Measurements from ENCODE around the gene SKAP2. TPM values are rescaled to one million over a fixed set of nuclear protein-coding genes. Genes with fewer than 3 reads are reported as not detected.

Gene SKAP2
- total RNA-seq, 1 experiment from 2014 or later: 30.7 TPM

- H3K79me2 ChIP-seq (ENCODE audit: insufficient read depth, low read length): no peaks in the 10 kb centered on the region; the same call in 1 of the 2 replicates
Measured at GRCh38 chr7:26856176-26856985, 8.0 kb downstream of the SKAP2 start.

More at GRCh38 chr7:26856176-26856985, 8.0 kb downstream of the SKAP2 start:
- TF ChIP-seq ATF3 (IDR thresholded peaks at IDR 0.05) (no peak), JUND (IDR thresholded peaks at IDR 0.05) (no peak), EGR1 (IDR thresholded peaks at IDR 0.05; ENCODE audit: low read depth) (no peak), POLR2AphosphoS5 (IDR thresholded peaks at IDR 0.05; ENCODE audit: low read depth, low read length) (no peak), CTCF (IDR thresholded peaks at IDR 0.05 in 2 of 3, conservative IDR thresholded peaks at IDR 0.05 in 1 of 3; ENCODE audit: borderline replicate concordance in 1 of 3, insufficient read depth in 1 of 3, low read depth in 2 of 3, low read length in 2 of 3) (no peak), ZFX (IDR thresholded peaks at IDR 0.05) (no peak), YY1 (IDR thresholded peaks at IDR 0.05; ENCODE audit: extremely low read depth, insufficient replicate concordance, low read depth, low read length) (no peak)
- RAD21 ChIA-PET (ENCODE audit: low non-redundant PET in 1 of 2, low total read pairs in 2 of 2, uncharacterized antibody in 2 of 2, unreplicated experiment in 2 of 2): interaction anchor here in 1 of 2 experiments (1.6 kb wide), 1 partner anchor 258 kb away, joined by 3 read pairs; no protein-coding TSS in a partner anchor
- H3K4me1 ChIP-seq (ENCODE audit: control insufficient read depth in 1 of 2, insufficient read depth in 2 of 2, low read length in 2 of 2): peaks cover 0 to 34% of the 10 kb centered on the region in 2 experiments; a peak in 3 of 4 replicates
- POLR2A ChIA-PET: interaction anchor here (0.7 kb wide), 1 partner anchor 702 kb away, joined by 3 read pairs; no protein-coding TSS in a partner anchor
- no peaks in the 10 kb centered on the region for H3K9me3 ChIP-seq (ENCODE audit: control insufficient read depth in 1 of 2, insufficient read depth in 1 of 2, low read depth in 1 of 2, low read length in 2 of 2)
- no peak overlapping the region for H2AFZ ChIP-seq (ENCODE audit: low read depth, low read length, poor library complexity, severe bottlenecking)
- H3K9me2 ChIP-seq (ENCODE audit: insufficient read depth): no peaks in the 10 kb centered on the region
- DNase-seq (ENCODE audit: low read depth, low spot score) (no peak), ATAC-seq (no peak)
- H3K36me3 ChIP-seq (ENCODE audit: control insufficient read depth in 1 of 2, insufficient read depth in 2 of 2, low read length in 2 of 2): no peaks in the 10 kb centered on the region
- 0 out of 2 replicates have a peak overlapping the region, but pooled peaks have one; percentile 2 for H3K4me2 ChIP-seq (ENCODE audit: low read length)
- no TSS peak for BruUV-seq (replicated peaks)
- no peaks in the 10 kb centered on the region for H3K27me3 ChIP-seq (ENCODE audit: insufficient read depth, low read length)
- H4K20me1 ChIP-seq (ENCODE audit: insufficient read depth): no peaks in the 10 kb centered on the region
- H3K27ac ChIP-seq (ENCODE audit: low read depth, low read length): no peak overlapping the region
- CTCF ChIA-PET: interaction anchor here (0.7 to 4.0 kb wide), 4 partner anchors 13 to 305 kb away, joined by 4 to 17 read pairs (median 5); no protein-coding TSS in a partner anchor
- intact Hi-C loops (cut with micrococcal nuclease): no loop called here
- no peak overlapping the region for H3K4me3 ChIP-seq (replicated peaks in 1 of 2; ENCODE audit: low read depth in 1 of 2, low read length in 2 of 2)
- H3K9ac ChIP-seq (ENCODE audit: low read length): no peak overlapping the region
